Measurements from ENCODE around the gene DISC1.

DNA sequence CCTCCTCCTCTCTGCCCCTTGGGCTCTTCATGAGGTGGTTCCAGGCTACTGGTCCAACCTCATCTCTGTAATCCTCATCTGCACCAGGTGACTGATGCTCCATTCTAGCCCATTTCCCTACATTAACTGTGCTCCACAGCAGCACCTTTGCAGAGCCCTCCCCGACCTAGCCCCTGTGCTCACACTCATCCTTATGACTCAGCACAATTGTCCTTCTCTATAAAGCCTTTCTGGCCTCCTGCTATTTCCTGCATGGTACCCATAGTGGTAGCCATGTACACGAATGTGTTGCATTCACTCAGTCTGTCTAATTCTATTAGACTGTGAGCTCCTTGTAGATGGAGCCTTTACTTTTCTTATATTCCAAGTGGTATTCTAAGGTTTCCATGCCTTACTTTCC is 339.0 kb downstream of the DISC1 start:
- TF ChIP-seq, protein P1, sequence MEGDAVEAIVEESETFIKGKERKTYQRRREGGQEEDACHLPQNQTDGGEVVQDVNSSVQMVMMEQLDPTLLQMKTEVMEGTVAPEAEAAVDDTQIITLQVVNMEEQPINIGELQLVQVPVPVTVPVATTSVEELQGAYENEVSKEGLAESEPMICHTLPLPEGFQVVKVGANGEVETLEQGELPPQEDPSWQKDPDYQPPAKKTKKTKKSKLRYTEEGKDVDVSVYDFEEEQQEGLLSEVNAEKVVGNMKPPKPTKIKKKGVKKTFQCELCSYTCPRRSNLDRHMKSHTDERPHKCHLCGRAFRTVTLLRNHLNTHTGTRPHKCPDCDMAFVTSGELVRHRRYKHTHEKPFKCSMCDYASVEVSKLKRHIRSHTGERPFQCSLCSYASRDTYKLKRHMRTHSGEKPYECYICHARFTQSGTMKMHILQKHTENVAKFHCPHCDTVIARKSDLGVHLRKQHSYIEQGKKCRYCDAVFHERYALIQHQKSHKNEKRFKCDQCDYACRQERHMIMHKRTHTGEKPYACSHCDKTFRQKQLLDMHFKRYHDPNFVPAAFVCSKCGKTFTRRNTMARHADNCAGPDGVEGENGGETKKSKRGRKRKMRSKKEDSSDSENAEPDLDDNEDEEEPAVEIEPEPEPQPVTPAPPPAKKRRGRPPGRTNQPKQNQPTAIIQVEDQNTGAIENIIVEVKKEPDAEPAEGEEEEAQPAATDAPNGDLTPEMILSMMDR (IDR thresholded peaks at IDR 0.05): no peak
- TF ChIP-seq POLR2A (IDR thresholded peaks at IDR 0.05): no peak
